Smooth muscle cell (in vitro differentiated cells): ENCODE measurements around the gene SNRNP35. TPM values are rescaled to one million over a fixed set of nuclear protein-coding genes. Genes with fewer than 3 reads are reported as not detected.

Experiments used
- DNase-seq: peaks from one replicate; lab custom pipeline; 2025; ENCODE audit not compliant: unreplicated experiment; lab: John Stamatoyannopoulos, UW
- H2AFZ ChIP-seq: fragments of 200-600 bp; sonication (generic); 2 replicates; pipeline ENCODE4 v1.6.0; 2016; ENCODE audit warnings: antibody characterized with exemption, low read depth, mild to moderate bottlenecking
- H3F3A ChIP-seq: fragments of 200-600 bp; sonication (generic); 2 replicates; pipeline ENCODE4 v1.6.0; 2017; ENCODE audit warnings: antibody characterized with exemption, low read depth
- H3K27ac ChIP-seq: fragments of 200-600 bp; sonication (generic); 2 replicates; pipeline ENCODE4 v1.5.1; 2016; ENCODE audit warnings: low read depth, mild to moderate bottlenecking
- H3K27me3 ChIP-seq: fragments of 200-600 bp; sonication (generic); 2 replicates; pipeline ENCODE4 v1.6.1; 2016; ENCODE audit warnings: low read depth, mild to moderate bottlenecking
- H3K36me3 ChIP-seq: fragments of 200-600 bp; sonication (generic); 2 replicates; pipeline ENCODE4 v1.5.1; 2016; ENCODE audit warnings: low read depth
- H3K4me1 ChIP-seq: fragments of 200-600 bp; sonication (generic); 2 replicates; pipeline ENCODE4 v1.5.1; 2016; ENCODE audit warnings: low read depth
- H3K4me2 ChIP-seq: fragments of 200-600 bp; sonication (generic); 2 replicates; pipeline ENCODE4 v1.6.0; 2016; ENCODE audit warnings: mild to moderate bottlenecking
- H3K4me3 ChIP-seq: fragments of 200-600 bp; sonication (generic); 2 replicates; pipeline ENCODE4 v1.5.1; 2016; ENCODE audit warnings: mild to moderate bottlenecking
- H3K79me2 ChIP-seq: fragments of 200-600 bp; sonication (generic); 2 replicates; pipeline ENCODE4 v1.6.0; 2016; ENCODE audit warnings: low read depth, mild to moderate bottlenecking
- H3K9ac ChIP-seq: fragments of 200-600 bp; sonication (generic); 2 replicates; pipeline ENCODE4 v1.6.0; 2016; ENCODE audit warnings: low read depth
- H3K9me3 ChIP-seq: fragments of 200-600 bp; sonication (generic); replicated peaks from 2 replicates; pipeline ENCODE4 v1.5.1; 2016; ENCODE audit warnings: low read depth
- H4K20me1 ChIP-seq: fragments of 200-600 bp; sonication (generic); 2 replicates; pipeline ENCODE4 v1.6.0; 2016; ENCODE audit warnings: low read depth
- CTCF ChIP-seq: fragments of 200-600 bp; sonication (generic); IDR thresholded peaks from 2 replicates; pipeline ENCODE4 v1.5.1; 2017; ENCODE audit warnings: borderline replicate concordance, mild to moderate bottlenecking, antibody characterized with exemption; ENCODE audit not compliant: insufficient read depth, poor library complexity, severe bottlenecking
- WGBS: methylation state at CpG from one replicate; pipeline ENCODE4 v1.1.7; 2016; ENCODE audit warnings: low lambda C conversion rate; 5-methylcytosine and 5-hydroxymethylcytosine counted together
- polyA plus RNA-seq: library from polyadenylated mRNA; unstranded; fragments of >200 nt; fragmentation: Nextera tagmentation; extraction: Ambion mirVana; gene quantifications from 2 replicates; pipeline ENCODE4 v1.2.1, GENCODE V29; 2016
- total RNA-seq: library from RNA; depleted of rRNA; stranded (reverse); fragments of >200 nt; gene quantifications from 2 replicates; pipeline ENCODE4 v1.2.3, GENCODE V29; 2014

SNRNP35 gene
- total and polyA plus RNA-seq, 2 experiments from 2014 or later, result 3.8 to 21.7 TPM

GRCh38 chr12:123483602-123484248 lies 25.8 kb downstream of the SNRNP35 start:
- DNase-seq, result no peak
- Histone ChIP-seq H4K20me1 (no peaks in the 10 kb centered on the region), H3K27ac (no peak overlapping the region), H3K36me3 (no peaks in the 10 kb centered on the region), H3K9me3 (no peaks in the 10 kb centered on the region), H3K9ac (no peak overlapping the region), H3K27me3 (no peaks in the 10 kb centered on the region), H3K4me3 (no peak overlapping the region), H3F3A (no peaks in the 10 kb centered on the region), H2AFZ (no peak overlapping the region), H3K79me2 (no peaks in the 10 kb centered on the region), H3K4me2 (no peak overlapping the region), H3K4me1 (no peaks in the 10 kb centered on the region)
- TF ChIP-seq CTCF, result no peak
- 92% methylated on average over 18 of the region's 18 CpGs for WGBS

- Histone ChIP-seq H3K79me2 (no peaks in the 10 kb centered on the region), H3K4me1 (no peaks in the 10 kb centered on the region), H2AFZ (no peak overlapping the region), H3K4me2 (no peak overlapping the region), H4K20me1 (no peaks in the 10 kb centered on the region), H3K9me3 (no peaks in the 10 kb centered on the region), H3K4me3 (no peak overlapping the region), H3K9ac (no peak overlapping the region), H3K36me3 (no peaks in the 10 kb centered on the region), H3K27ac (no peak overlapping the region), H3K27me3 (no peaks in the 10 kb centered on the region), H3F3A (no peaks in the 10 kb centered on the region)
- TF ChIP-seq CTCF, result no peak
- 96% methylated on average over 14 of the region's 14 CpGs for WGBS
- DNase-seq, result no peak
Observed at GRCh38 chr12:123485756-123486155, 27.8 kb downstream of the SNRNP35 start.

GRCh38 chr12:123487428-123487827 lies 29.5 kb downstream of the SNRNP35 start:
- no peak overlapping the region for H2AFZ ChIP-seq
- H3K79me2 ChIP-seq, result no peaks in the 10 kb centered on the region
- no peak overlapping the region for H3K4me3 ChIP-seq
- no peaks in the 10 kb centered on the region for H4K20me1 ChIP-seq
- H3K36me3 ChIP-seq, result no peaks in the 10 kb centered on the region
- H3K4me2 ChIP-seq, result no peak overlapping the region
- H3K27me3 ChIP-seq, result no peaks in the 10 kb centered on the region
- 96% methylated on average over 6 of the region's 6 CpGs for WGBS
- TF ChIP-seq CTCF, result no peak
- no peak overlapping the region for H3K27ac ChIP-seq
- H3F3A ChIP-seq, result no peaks in the 10 kb centered on the region
- H3K9ac ChIP-seq, result no peak overlapping the region
- no peak for DNase-seq
- H3K9me3 ChIP-seq, result no peaks in the 10 kb centered on the region
- H3K4me1 ChIP-seq, result no peaks in the 10 kb centered on the region
